ENCODE results near the gene ATG2A. TPM values are rescaled to one million over a fixed set of nuclear protein-coding genes. Genes with fewer than 3 reads are reported as not detected.

Gene ATG2A
- total RNA-seq, 1 experiment from 2014 or later: 22.5 TPM

- peak; percentile 42 for DNase-seq
- peak overlapping the region; percentile 29 for H3K4me3 ChIP-seq (ENCODE audit: insufficient read depth, low read depth, low read length)
- H3K36me3 ChIP-seq (replicated peaks; ENCODE audit: control insufficient read depth, insufficient read depth, low read length): no peaks in the 10 kb centered on the region
- H3K27me3 ChIP-seq (ENCODE audit: control insufficient read depth, insufficient read depth, low read length): no peaks in the 10 kb centered on the region
These were observed 620 bp upstream of the ATG2A start for GRCh38 chr11:64917663-64917995.

DNA sequence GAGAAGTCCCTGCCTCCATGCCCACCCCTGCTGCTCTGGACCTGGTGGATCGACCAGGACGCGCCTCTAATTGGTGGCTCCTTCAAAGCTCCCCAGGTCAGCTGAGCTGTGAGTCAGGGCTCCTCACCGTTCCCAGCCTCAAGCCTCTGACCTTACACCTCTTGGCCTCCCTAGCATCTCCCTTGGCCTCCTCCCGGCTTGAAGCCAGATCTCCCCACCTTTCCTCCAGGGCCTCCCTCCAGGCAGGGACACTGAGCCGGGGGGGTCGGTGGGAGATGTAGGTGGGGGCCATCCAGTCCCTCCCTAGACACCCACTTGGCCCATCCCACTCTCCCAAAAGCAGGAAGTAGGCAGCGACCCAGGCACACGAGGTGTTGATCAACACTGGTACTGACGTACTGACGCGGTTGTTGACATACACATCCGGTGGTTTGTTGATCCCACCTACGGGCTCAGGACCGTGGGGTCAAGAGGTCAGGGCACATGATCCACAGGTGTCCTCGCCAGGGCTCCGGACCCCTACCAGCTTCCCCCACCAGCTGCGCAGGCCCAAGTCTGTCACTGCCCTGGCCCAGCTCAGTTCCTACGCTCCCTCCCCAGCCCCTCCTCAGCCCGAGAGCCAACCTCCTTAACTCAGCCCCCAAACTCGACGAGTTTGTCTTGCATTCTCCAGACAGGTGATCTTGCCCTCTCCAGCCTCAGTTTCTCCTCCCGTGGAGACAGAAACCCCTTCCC lies 802 bp downstream of the ATG2A start:
- peaks cover 5% of the 10 kb centered on the region for H3K36me3 ChIP-seq (replicated peaks; ENCODE audit: control insufficient read depth, insufficient read depth, low read length)
- peak; percentile 91 for DNase-seq
- no peaks in the 10 kb centered on the region for H3K27me3 ChIP-seq (ENCODE audit: control insufficient read depth, insufficient read depth, low read length)
- H3K4me3 ChIP-seq (ENCODE audit: insufficient read depth, low read depth, low read length): peak overlapping the region; percentile 96

DNA sequence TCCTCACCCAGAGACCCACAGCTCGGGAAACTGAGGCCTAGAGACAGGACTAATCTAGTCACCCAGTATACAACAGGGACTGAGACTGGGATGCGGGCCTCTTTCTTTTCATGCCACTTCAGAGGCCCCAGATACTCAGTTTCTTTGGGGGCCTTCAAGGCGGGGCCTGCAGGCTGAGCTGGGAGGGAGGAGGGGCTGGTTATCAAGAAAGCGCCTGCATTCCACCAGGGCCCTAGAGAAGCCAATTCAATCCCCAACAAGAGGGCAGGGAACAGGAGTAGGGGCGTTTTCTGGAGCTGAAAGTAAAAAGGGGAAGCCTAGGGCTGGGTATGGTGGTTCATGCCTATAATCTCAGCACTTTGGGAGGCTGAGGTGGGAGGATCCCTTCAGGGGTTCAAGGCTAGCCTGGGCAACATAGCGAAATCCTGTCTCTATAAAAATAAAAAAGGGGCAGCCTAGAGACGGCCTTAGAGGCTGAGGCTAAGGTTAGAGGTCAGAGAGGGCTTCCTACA lies 1.6 kb downstream of the ATG2A start:
- Histone ChIP-seq H3K27me3 (ENCODE audit: control insufficient read depth, insufficient read depth, low read length) (no peaks in the 10 kb centered on the region), H3K36me3 (replicated peaks; ENCODE audit: control insufficient read depth, insufficient read depth, low read length) (peaks cover 9% of the 10 kb centered on the region), H3K4me3 (ENCODE audit: insufficient read depth, low read depth, low read length) (peak overlapping the region; percentile 96; the same call in 1 of the 2 replicates)
- peak; percentile 69 for DNase-seq

GRCh38 chr11:64914123-64914522 lies 2.9 kb downstream of the ATG2A start:
- H3K4me3 ChIP-seq (ENCODE audit: insufficient read depth, low read depth, low read length): no peak overlapping the region
- no peaks in the 10 kb centered on the region for H3K27me3 ChIP-seq (ENCODE audit: control insufficient read depth, insufficient read depth, low read length)
- H3K36me3 ChIP-seq (replicated peaks; ENCODE audit: control insufficient read depth, insufficient read depth, low read length): peaks cover 9% of the 10 kb centered on the region
- no peak for DNase-seq

DNA sequence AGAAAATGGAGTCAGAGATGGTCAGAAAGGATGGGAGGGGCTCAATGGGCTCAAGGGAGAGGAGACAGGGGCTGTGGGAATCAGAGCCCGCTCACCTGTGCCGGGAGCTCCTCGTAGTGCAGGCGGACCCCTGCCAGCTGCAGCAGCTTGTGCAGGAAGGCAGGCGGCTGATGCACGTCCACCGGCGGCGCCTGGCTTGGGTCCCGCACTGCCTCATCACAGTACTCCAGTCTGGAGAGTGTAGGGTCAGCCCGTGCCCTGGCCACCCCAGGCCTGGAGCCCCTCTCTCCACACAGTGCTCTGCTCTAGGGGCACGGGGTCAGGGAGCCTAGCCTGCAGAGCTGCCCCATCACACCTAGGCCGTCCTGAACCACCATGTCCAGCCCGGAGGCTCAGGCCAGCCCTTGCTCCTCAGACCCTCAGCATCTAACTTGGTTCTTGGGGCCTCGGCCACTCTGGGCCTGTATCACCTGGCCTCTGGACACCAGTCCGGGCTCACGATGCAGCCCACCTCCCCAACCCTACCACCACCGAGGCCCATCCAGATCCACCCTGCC lies 3.8 kb downstream of the ATG2A start:
- peaks cover 9% of the 10 kb centered on the region for H3K36me3 ChIP-seq (replicated peaks; ENCODE audit: control insufficient read depth, insufficient read depth, low read length)
- H3K4me3 ChIP-seq (ENCODE audit: insufficient read depth, low read depth, low read length): no peak overlapping the region
- DNase-seq: no peak
- H3K27me3 ChIP-seq (ENCODE audit: control insufficient read depth, insufficient read depth, low read length): no peaks in the 10 kb centered on the region

- DNase-seq: no peak
- peaks cover 10% of the 10 kb centered on the region for H3K36me3 ChIP-seq (replicated peaks; ENCODE audit: control insufficient read depth, insufficient read depth, low read length)
- H3K27me3 ChIP-seq (ENCODE audit: control insufficient read depth, insufficient read depth, low read length): no peaks in the 10 kb centered on the region
- no peak overlapping the region for H3K4me3 ChIP-seq (ENCODE audit: insufficient read depth, low read depth, low read length)
These were observed 5.3 kb downstream of the ATG2A start for GRCh38 chr11:64911689-64912088.

GRCh38 chr11:64911142-64911541 lies 5.9 kb downstream of the ATG2A start:
- H3K4me3 ChIP-seq (ENCODE audit: insufficient read depth, low read depth, low read length): no peak overlapping the region
- H3K27me3 ChIP-seq (ENCODE audit: control insufficient read depth, insufficient read depth, low read length): no peaks in the 10 kb centered on the region
- no peak for DNase-seq
- peaks cover 12% of the 10 kb centered on the region for H3K36me3 ChIP-seq (replicated peaks; ENCODE audit: control insufficient read depth, insufficient read depth, low read length)

GRCh38 chr11:64910451-64911093 lies 6.4 kb downstream of the ATG2A start:
- DNase-seq: no peak
- peaks cover 12% of the 10 kb centered on the region for H3K36me3 ChIP-seq (replicated peaks; ENCODE audit: control insufficient read depth, insufficient read depth, low read length)
- H3K4me3 ChIP-seq (ENCODE audit: insufficient read depth, low read depth, low read length): no peak overlapping the region
- no peaks in the 10 kb centered on the region for H3K27me3 ChIP-seq (ENCODE audit: control insufficient read depth, insufficient read depth, low read length)

DNA sequence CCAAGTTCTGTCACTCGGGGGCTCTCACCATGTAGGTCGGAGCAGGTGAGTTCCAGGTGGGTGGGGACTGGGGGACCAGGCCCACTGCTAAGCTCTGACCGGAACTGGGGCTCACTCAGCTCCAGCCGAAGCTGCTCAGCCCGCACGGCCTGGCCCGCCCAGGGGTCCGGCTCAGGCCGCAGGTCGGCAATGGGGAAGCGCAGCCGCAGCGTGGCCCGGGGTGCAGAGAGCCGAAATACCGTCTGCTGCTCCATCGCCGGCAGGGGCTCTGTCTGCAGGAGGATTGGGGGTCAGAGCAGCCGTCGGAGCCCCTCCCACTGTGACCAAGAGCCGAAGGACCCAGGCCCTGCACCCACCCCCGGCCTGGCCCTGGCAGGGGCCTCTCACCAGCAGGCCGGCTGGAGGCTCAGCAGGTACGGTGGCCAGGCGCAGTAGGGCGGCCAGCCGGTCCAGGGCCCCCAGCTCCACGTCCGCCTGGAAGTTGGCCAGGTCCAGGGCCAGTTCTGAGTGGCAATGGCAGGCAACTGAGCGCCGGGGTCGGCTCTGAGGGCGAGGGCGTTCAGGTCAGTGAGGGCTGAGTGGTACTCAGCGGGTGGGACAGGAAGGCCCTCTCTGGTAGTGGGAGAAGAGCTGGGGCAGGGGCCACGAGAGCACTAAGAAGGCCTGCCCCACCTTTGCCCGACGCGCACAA lies 7.2 kb downstream of the ATG2A start:
- DNase-seq: no peak
- no peaks in the 10 kb centered on the region for H3K27me3 ChIP-seq (ENCODE audit: control insufficient read depth, insufficient read depth, low read length)

GRCh38 chr11:64908766-64909165 lies 8.2 kb downstream of the ATG2A start:
- no peak for DNase-seq
- Histone ChIP-seq H3K36me3 (replicated peaks; ENCODE audit: control insufficient read depth, insufficient read depth, low read length) (peaks cover 12% of the 10 kb centered on the region), H3K4me3 (ENCODE audit: insufficient read depth, low read depth, low read length) (no peak overlapping the region), H3K27me3 (ENCODE audit: control insufficient read depth, insufficient read depth, low read length) (no peaks in the 10 kb centered on the region)

More for the DNA sequence above, 7.2 kb downstream of the ATG2A start:
- Histone ChIP-seq H3K4me3 (ENCODE audit: insufficient read depth, low read depth, low read length) (no peak overlapping the region), H3K36me3 (replicated peaks; ENCODE audit: control insufficient read depth, insufficient read depth, low read length) (peaks cover 12% of the 10 kb centered on the region)

DNA sequence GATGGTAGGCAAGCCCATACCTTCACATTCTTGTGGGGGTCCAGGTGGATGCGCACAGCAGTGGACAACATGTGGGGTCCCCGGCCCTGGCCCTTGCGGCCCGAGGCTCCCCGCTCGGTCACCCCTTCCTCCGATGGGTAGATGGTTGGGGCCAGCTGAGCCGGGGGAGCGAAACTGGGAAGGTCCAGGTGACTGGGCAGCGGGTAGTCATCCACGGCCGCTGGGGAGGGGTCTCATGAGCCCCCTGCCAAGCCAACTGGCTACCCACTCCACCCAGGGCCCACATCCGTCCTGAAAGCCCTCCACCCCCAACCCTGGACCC lies 10.7 kb downstream of the ATG2A start:
- Histone ChIP-seq H3K27me3 (ENCODE audit: control insufficient read depth, insufficient read depth, low read length) (no peaks in the 10 kb centered on the region), H3K4me3 (ENCODE audit: insufficient read depth, low read depth, low read length) (no peak overlapping the region), H3K36me3 (replicated peaks; ENCODE audit: control insufficient read depth, insufficient read depth, low read length) (peaks cover 10% of the 10 kb centered on the region)
- peak; percentile 48 for DNase-seq

- peak; percentile 51 for DNase-seq
- no peak overlapping the region for H3K4me3 ChIP-seq (ENCODE audit: insufficient read depth, low read depth, low read length)
- H3K27me3 ChIP-seq (ENCODE audit: control insufficient read depth, insufficient read depth, low read length): no peaks in the 10 kb centered on the region
- peaks cover 6% of the 10 kb centered on the region for H3K36me3 ChIP-seq (replicated peaks; ENCODE audit: control insufficient read depth, insufficient read depth, low read length)
These were observed 11.3 kb downstream of the ATG2A start for GRCh38 chr11:64905516-64906313.

- no peaks in the 10 kb centered on the region for H3K27me3 ChIP-seq (ENCODE audit: control insufficient read depth, insufficient read depth, low read length)
- H3K4me3 ChIP-seq (ENCODE audit: insufficient read depth, low read depth, low read length): no peak overlapping the region
- peaks cover 6% of the 10 kb centered on the region for H3K36me3 ChIP-seq (replicated peaks; ENCODE audit: control insufficient read depth, insufficient read depth, low read length)
- peak; percentile 62 for DNase-seq
These were observed 13.6 kb downstream of the ATG2A start for GRCh38 chr11:64903291-64903833.
